GM21717 (cell line): ENCODE results near the gene PARD3B.

Experiments used
- ATAC-seq: cut with Tn5 transposase; IDR thresholded peaks from one replicate; pipeline ENCODE4 v1.9.1; 2021; ENCODE audit warnings: mild to moderate bottlenecking, moderate library complexity; ENCODE audit not compliant: unreplicated experiment

Gene PARD3B

DNA sequence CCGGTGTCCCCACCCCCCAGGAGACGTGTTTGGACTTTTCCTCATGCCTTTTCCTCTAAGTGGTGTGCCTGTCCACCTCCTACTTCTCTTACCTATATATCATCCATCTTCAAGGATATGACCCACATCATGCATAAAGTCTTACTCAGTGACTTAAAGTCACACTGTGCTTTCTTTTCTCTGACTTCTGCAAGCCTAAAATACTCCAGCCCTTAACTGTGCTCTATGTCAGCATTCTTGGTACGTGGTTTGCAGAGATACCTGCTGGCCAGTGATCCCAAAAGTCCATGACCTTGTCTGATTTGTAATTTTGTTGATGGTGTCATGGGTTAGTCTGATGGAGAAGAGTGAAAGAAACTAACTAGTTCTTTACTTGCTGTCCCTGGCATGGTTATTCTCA lies 743.4 kb downstream of the PARD3B start:
- no peak for ATAC-seq

DNA sequence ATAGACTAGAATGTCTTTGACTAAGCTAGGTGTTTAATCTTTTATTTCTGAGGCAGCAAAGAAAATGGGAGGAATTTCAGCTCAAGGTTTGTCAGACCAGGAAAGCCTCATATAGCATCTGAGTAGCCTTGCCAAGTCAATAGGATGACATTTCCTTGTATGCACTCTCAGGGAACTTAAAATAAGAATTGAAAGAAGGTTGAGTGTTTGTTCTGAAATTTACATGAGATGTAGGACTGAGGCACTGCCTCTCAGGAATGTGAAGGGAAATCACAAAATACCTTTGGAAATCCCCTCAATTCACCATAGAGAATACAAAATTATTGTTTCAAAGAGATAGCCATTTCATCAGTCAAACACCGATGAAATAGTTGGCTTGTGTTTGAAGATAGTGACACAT lies 745.0 kb downstream of the PARD3B start:
- ATAC-seq: no peak

DNA sequence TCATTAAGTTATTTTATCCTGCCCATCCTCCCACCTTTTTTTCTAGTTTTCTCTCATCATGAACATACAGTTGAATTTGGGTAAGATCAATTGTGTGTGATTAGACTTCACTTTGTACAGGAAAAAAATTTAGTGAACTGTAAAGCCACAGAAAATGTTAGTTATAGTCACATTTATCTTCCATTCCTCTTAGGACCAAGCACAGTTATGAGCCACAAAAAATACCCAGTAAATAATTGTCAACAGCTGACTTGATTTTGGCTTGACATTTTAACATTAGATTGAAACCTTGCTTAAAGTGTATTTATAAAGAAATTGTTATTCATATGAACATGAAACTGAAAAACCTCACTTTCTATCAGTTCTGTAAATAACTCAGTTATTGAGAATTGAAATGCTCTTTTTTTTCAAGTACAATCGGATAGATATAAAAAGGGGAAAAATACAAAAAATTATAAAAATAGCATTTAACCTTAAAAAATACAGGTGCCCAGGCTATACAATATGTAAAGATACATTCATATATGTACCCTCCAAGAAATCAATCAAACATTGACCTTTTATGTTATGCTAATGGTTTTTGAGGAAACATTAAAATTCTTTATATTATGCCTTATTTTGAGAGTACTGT lies 747.5 kb downstream of the PARD3B start:
- ATAC-seq: no peak

DNA sequence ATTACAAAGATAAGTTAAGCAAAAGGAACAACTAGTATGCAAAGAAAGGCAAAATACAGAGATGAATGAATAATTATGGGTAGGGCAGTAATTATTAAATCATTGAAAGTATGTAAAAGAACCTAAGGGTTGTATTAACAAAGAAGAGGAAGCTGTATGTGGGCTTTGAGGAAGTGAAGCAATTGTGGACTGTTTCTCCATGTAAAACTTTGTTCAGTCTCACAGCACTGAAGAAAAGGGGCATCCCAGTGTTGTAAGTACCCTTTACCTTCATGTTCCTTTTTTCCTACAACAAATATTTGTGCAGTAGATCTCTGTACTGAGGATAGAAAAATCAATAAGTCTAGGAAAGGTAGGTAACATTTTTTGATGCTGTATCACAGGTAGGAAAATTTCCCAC lies 748.3 kb downstream of the PARD3B start:
- ATAC-seq: no peak

DNA sequence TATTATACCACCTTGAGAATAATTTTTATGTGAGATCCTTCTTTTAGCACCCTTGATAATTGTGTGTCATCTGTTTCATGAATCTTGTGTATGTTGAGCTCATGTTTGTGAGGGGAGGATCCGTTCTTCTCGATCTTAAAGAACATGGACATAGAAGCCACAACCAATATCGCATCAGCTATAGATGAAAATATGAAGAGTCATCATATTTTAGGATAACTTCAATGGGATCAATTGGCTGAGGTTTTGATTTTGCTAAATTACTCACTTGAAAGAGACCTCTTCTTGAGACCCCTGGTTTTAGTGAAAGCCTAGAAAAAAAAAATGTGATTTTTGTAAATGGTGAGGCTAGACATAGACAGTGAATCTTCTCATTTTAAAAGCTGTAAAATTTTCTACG lies 751.7 kb downstream of the PARD3B start:
- ATAC-seq: no peak

DNA sequence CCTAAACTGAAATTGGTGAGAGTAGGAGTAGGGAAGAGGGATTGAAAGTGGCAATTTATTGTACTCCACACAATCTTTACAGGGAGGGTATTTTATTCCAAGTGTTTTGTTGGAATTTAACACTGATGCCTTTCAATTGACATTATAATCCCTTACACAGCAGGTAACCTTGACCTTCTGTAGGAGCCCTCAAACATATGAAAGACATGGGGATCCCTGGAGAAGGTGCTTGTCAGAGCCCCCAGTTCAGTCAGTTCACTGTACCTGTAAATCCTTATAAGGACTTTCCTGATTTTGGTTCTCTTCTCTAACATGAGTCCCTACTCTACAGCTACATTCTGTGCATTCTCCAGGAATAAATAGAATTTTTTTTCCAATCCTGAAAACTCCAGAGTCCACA lies 752.1 kb downstream of the PARD3B start:
- ATAC-seq: no peak

DNA sequence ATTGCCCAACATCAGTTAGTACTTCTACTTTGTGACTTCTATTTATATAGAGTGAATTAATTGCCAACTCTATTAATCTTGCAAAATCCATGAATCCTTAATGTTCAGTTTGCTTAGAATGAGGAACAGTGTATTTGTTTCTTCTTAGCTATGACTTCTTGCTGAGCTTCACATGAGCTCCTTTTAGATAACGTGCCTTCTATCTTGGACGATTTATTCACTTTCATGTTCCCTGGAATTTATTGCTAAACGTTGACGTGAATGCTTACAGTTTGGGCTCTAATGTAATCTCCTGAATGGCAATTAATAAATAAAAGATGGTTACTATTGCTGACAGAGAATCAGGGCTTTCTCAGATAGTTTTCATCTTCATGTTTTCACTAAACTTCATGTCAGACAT lies 752.6 kb downstream of the PARD3B start:
- no peak for ATAC-seq

DNA sequence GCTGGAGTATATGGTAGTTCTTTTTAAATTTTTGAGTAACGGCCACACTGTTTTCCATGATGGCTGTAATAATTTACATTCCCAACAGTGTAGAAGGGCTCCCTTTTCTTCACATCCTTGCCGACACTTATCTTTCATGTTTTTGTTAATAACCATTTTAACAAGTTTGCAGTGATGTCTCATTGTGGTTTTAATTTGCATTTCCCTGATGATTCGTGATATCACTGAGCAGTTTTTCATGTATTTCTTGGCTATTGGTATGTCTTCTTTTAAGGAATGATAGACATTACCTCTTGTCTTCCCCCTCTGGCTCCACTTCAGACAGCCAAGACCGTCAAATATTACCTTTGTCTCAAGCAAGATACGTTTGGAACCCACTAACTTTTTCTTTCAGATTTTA lies 765.9 kb downstream of the PARD3B start:
- no peak for ATAC-seq

DNA sequence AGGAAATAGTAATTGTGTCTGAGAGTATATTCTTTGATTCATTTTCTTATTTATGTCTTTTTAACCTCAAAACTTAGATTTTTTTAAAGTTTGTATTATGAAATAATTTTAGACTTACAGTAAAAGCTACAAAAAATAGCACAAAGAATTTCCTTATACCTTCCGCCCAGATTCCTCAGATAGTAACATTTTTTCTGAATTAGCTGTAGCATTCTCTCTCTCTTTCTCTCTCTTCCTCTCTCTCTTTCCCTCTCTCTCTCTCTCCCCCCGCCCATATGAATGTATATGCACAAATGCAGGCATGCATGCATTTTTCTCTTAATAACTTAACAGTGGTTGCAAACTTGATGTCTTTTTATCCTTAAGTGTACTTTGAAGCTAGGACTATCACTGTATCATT lies 776.0 kb downstream of the PARD3B start:
- no peak for ATAC-seq

DNA sequence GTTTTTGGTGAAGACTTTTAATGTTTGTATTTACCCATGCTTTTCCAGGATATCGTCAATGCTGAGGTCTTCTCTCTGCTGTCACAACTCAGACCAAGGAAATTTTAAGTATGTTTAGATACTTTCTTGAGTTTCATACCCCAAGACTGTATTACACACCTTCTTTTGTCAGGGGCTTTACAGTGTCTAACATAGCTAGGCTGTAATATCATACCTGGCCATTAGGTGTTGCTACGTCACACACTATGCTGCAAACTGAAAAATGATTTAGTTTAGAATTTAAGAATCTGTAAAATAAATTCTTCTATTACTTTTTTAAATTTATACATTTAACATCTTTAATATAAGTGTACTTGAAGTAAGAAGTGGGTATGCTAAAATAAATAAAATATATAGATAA lies 778.7 kb downstream of the PARD3B start:
- ATAC-seq: peak; percentile 50

DNA sequence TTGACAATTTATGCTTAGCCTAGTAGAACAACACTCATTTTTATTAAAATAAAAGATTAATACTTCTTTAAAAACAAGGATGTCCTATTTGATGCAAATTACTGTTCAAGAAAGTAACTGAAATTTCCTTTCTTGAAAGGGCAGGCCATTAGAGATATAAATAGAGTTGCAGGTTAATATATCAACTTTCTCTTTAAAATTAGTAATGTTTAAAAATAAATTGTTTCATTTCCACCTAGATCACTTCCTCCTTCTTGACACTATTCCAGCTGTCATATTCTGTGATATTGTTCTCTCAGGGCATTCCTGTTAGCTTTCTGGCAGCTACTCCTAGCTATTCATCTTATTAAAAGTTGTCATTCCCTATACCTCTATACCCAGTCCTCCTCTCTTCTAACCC lies 779.1 kb downstream of the PARD3B start:
- ATAC-seq: no peak

DNA sequence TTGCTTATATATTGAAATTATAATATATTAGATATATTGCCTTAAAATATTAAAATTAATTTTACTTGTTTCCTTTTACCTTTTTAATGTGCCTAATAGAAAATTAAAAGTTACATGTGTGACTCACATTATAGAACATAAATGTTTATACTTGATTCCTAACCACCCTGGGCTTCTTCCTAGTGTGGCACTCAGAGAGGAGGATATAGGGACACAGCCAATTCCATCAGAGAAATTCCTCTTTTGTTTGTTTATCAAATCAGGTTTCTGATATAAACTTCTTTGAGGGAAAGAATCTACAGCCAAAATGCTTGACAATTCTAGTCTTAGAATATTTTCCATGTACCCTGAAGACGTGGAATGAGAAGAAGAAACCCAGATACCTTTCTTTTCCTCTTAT lies 788.1 kb downstream of the PARD3B start:
- ATAC-seq: no peak

DNA sequence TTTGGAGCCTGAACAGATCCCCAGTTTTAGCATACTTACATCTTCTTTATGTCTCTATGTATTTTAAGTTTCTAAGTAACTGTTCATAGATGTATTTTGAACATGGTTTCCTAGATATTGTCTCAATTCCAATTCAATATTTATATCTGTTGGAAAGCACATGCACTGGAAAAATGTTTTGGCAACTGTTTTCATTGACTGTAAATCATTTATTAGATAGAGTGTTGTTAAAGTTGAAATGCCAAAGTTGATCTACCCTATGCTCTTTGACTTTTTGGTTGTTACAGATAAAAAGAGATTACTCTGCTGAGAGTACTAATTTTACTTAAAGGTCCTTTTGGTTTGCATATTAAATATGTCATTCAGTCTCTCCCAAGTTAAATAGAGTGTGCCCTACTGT lies 792.0 kb downstream of the PARD3B start:
- no peak for ATAC-seq

DNA sequence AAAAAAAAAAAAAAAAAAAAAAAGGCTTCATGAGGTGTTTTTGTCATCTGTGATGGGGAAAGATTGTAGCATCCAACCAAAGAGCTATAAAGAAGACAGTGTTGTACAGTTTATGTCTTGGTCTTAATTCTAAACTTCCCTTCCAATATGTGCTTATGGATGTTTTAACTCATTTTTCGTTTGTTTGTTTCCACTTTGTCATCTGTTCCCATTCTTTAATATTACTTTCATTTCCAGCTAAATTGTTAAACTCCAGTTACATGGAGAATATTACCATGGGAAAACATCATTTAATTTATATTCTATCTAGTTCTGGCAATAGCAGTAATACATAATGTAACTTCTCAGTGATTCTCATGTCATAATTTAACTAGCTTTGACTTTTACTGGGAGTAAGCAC lies 792.9 kb downstream of the PARD3B start:
- ATAC-seq: no peak

DNA sequence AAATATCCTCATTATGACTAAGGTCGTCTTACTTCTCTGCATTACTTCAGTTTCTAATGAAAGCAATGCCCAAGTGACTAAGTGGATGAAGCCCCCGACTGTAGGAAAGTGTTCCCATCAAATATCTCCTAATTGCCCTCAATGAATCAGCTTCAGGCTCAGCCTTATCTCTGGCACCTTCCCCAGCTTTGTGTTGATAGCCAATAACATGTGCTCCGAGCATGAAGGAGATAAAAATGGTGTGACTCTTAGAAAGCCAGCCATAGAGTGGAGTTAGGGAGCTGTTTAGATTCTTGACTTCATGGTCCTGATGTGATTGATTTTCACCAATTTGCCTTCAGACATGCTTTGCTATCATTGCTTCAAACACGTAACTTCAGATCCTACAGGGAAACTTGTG lies 797.8 kb downstream of the PARD3B start:
- ATAC-seq: no peak

DNA sequence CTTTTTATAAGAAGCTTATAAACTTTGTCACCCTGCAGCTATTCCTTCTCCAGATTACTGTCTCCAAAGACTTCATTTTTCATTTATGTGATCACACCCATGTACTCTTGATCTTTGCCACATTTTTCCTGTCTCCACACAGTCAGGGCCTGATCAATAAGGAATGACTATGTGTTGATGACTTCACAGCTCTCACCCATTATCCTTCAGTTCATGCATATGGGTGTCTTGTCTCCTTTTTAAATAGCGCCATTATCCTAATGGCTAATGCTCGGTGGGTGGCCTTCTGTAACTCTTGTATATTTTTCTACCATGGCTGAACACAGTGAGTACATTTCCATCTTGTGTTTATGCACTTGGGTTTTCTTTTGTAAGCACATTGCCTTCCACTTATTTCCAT lies 801.4 kb downstream of the PARD3B start:
- no peak for ATAC-seq

DNA sequence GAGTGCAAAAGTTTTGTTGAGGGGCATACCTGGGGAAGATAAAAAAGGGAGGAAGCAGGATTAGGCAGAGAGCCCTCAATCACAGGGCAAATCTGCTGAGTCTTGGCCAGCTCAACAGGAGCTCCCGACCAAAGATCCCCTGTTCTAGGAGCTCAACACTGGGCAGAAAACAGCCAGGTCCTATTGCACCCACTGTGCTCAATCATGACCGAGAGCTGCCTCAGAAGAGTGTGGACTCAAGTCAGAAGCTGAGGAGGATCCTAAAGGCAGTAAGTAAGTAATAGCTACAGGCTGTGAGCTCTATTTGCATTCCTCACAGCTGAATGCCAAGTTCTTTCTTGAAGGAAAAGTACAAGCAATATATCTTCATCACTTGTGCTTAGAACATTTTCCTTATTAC lies 802.6 kb downstream of the PARD3B start:
- ATAC-seq: no peak

DNA sequence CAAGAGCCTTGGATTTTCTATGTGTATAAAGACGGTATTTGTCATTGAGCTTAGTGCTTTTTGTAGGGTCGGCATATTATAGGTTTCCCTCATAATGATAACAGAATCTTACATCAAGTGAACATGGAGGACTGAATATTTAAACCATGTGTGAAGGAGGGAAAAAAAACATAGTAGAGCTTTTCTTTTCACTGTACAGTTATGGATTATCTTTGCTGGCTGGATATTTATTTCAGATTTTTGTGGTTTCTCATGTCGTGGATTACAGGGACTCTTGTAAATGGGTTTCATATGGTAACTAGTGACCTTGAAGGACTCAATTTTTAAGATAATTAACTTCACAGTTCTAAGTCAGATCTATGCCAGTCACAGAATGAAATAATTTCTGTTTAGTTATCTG lies 806.8 kb downstream of the PARD3B start:
- ATAC-seq: no peak

DNA sequence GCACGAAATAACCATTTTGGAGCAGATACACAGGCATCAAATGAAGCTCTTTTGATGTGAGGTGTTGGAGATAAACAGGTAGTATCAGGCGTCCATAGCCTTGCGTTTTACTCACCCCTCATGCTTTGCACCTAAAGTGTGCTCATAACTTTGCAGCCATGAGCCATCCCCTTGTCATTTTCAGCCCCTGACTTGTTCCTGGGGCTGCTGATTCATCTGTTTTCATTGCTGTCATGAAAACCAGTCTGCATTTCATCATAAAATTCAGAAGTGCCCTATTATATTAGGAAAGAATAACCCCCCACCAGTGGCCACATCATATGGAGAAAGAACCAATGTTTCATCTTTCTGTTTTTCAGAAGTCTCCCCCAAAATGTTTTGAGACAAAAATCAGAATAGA lies 807.3 kb downstream of the PARD3B start:
- no peak for ATAC-seq

DNA sequence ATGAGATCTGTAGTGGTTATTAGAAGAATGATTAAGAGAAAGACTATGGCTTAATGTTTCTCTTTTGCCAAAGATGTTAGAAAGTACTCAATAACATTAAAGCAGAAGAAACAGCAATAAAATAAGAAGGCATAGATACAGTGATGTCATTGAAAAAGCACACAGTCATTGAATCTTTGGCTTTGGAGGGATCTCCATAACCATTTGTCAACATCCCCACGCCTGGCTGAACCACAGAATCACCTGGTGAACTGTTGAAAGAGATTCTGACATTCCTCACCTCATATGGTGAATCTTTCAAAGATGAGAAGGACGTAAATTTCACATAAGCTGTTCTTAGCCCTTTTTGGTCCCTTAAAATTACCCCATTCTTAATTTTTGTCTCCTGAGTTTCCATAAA lies 812.5 kb downstream of the PARD3B start:
- ATAC-seq: no peak

DNA sequence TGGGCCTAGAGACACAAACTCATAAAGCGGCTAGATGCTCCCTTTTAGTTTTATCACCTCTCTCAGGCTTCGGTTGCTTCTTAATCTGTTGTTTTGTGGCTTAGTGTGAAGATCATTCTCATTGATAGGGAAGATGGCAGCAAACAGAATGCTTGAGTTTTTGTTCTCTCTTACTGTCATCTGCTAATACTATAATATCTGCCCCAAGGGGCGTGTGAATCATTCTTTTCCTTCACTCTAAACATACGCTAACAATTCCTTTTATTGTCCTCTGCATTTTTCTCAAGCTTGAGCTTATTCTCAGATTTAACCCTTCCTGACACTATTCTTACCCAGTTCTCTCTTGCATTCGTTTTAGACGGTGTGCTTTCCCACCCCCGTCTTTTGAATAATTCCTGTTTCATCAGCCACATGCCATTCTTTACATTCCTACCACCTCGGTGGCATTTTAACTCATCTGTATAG lies 813.1 kb downstream of the PARD3B start:
- no peak for ATAC-seq

DNA sequence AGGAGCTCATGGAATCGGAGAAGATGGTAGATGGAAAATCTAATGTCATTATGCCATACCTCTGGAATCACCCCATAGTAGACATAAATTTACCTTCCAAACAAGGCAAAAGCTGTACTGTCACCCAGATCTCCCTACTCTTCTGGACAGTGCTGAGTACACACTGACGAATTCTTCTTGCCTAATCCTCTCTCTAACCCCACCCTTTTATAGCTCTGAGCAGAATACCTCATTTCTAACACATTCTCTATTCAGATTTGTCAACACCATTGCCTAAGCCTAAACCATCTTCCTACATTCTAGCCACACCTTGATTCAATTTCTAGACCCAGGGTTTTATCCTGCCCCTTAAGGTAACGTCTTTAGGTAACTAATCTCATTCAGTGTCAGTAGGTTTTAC lies 816.0 kb downstream of the PARD3B start:
- ATAC-seq: no peak

DNA sequence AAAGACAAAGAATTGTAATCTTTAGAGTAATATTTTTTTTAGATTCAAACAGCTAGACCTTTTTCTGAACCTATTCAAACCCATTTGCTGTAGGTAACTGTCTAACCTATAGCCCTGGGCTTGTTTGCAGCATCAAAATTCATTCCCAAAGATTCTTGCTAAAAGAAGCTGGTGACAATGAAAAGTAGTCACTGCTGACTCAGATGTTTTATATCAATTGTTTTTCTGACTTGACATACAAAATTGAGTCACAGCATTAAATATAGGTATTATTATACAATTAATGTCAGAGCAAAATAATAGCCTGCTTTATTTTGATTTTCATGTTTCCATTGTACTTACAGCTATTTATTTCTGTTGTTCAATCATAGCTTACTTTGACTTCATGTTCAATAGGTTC lies 816.7 kb downstream of the PARD3B start:
- no peak for ATAC-seq

DNA sequence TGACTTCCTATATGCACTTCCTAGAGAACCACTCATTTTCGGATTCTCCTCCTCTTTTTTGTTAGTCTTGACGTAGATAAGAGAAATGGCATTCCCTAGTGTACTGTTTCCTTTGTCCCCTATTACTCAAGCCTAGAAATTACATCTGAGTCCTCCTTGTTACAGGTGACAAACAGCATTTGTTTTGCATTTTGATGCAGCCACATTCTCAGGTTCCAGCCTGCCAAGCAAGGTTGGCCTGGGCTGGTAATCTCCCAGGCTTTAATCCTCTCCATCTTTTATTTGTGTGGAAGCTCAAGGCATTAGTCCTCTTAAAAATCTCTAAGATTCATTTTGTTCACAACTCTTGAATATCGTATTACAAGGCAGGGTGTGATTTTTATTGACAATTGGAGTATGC lies 819.0 kb downstream of the PARD3B start:
- no peak for ATAC-seq
